GM19238 (cell line): ENCODE results near the gene ZSCAN30.
A peak's percentile ranks its signal among the peaks of the same experiment; 100 is the strongest.

Experiments used
- DNase-seq: peaks from one replicate; pipeline ENCODE4 v3.0.0; 2011; ENCODE audit warnings: low spot score; ENCODE audit not compliant: insufficient read length

The ZSCAN30 gene

GRCh38 chr18:35282353-35282752, 7.7 kb downstream of the ZSCAN30 start:
- no peak for DNase-seq

- DNase-seq, result no peak
Measured at GRCh38 chr18:35278969-35279368, 11.1 kb downstream of the ZSCAN30 start.

GRCh38 chr18:35278085-35278484, 11.9 kb downstream of the ZSCAN30 start:
- DNase-seq, result no peak

GRCh38 chr18:35277633-35278032, 12.4 kb downstream of the ZSCAN30 start:
- DNase-seq, result no peak

- no peak for DNase-seq
Measured at GRCh38 chr18:35276267-35276666, 13.8 kb downstream of the ZSCAN30 start.

DNA sequence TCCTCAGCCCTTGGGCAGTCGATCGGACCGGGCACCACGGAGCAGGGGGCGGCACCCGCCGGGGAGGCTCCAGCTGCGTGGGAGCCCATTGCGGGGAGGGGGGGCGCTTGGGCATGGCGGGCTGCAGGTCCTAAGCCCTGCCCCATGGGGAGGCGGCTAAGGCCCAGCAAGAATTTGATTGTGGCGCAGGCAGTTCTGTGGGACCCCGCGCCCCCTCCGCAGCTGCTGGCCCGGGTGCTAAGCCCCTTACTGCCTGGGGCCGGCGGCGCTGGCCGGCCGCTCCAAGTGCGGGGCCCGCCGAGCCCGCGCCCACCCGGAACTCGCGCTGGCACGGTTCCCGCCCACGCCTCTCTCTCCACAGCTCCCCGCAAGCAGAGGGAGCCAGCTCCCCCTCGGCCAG, 18.4 kb downstream of the ZSCAN30 start:
- DNase-seq, result no peak

DNA sequence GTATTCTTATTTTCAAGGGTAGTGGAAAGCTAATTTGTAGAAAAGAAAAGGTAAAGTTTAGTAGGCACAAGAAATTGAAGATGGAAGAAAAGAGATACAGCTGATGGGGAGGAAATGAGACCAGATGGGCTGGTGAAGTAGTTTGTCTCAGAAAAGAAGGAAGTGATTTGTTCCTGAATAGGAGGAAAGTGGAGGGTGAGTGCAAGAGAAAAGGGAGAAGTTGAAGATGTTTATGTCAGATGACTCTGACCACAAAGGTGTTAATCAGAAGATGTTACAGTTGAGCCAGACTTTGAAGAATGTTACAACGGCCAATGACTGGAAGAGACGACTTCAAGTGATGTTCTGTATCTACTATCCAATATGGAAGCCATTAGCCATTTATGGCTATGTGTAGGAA, 21.2 kb downstream of the ZSCAN30 start:
- DNase-seq, result no peak

- no peak for DNase-seq
Measured at GRCh38 chr18:35267809-35268208, 22.2 kb downstream of the ZSCAN30 start.

DNA sequence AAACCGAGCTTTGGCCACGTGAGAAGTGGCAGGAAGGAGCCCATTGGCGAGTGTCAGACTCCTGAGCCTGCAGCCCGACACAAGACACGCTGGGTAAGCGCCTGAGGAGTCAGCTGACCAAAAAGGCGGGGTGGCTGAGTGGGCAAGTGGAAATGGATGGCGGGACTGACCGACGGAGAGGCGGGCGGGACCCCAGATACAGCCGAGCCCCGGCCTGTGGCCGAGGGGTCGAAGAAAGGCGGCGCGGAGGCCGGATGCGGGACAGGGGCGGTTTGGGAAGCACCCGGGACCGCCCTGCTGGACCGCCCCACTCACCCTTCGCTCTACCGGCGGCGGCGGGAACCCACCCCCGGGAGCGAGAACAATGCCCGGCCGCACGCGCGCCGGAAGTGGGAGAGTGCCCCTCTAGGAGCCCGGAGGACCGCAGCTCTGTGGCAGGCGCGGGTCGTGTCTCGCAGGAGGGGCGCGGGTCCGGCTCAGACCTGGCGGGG, 22.8 kb downstream of the ZSCAN30 start:
- DNase-seq, result peak; percentile 39

GRCh38 chr18:35264409-35264808, 25.6 kb downstream of the ZSCAN30 start:
- DNase-seq, result no peak

- no peak for DNase-seq
Measured at GRCh38 chr18:35256947-35257346, 33.1 kb downstream of the ZSCAN30 start.

DNA sequence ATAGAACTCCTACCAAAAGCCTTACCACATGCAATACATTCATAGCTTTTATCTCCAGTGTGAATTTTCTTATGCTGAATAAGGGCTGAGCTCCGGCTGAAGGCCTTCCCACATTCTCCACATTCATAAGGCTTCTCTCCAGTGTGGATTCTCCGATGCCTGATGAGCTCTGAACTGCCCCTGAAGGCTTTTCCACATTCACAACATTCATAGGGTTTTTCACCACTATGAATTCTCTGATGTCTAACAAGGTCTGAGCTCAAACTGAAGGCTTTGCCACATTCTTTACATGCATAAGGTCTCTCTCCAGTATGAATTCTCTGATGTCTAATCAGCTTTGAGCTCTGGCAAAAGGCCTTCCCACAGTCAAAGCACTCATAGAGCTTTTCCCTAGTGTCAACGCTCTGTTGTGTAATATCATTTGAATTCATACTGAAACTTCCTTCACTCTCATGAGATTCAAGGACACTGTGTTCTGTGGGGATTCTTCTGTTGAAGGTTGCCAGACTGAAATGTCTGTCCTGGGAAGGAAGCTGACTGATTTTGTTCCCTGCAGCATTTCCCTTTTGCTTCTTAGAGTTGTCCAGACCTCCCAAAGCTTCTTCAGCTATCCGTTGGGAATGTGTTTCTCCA, 36.3 kb downstream of the ZSCAN30 start:
- DNase-seq, result no peak

DNA sequence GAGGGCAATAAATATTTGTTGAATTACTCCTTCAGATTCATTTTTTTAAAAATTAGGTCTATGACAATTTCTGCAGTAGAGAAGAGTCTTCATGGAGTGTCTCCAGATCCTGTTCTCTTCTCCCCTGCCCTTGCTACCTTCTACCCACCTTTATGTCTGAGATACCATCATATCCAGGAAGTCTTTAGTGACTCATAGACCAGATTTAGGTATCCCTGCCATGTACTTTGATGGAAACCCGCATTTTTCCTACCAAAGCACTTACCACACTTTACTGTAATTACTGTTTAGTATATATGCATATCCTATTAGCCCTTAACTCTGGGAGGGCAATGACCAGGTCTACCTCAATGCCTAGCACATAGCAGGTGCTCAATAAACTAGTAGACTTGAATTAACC, 37.6 kb downstream of the ZSCAN30 start:
- DNase-seq, result no peak

DNA sequence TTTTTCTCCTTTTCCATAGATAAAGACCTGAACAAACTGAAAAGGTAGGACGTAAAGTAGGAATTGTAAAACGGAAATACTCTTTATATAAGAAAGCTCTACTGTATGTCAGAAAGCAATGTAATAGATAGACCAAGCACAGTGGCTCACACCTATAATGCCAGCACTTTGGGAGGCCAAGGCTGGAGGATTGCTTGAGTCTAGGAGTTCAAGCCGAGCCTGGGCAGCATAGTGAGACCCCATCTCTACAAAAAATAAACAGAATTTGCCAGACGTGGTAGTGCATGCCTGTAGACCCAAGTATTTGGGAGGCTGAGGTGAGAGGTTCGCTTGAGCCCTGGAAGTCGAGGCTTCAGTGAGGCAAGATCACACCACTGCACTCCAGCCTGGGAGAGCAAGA, 41.6 kb downstream of the ZSCAN30 start:
- DNase-seq, result no peak

- DNase-seq, result no peak
Measured at GRCh38 chr18:35247412-35248249, 42.4 kb downstream of the ZSCAN30 start.

DNA sequence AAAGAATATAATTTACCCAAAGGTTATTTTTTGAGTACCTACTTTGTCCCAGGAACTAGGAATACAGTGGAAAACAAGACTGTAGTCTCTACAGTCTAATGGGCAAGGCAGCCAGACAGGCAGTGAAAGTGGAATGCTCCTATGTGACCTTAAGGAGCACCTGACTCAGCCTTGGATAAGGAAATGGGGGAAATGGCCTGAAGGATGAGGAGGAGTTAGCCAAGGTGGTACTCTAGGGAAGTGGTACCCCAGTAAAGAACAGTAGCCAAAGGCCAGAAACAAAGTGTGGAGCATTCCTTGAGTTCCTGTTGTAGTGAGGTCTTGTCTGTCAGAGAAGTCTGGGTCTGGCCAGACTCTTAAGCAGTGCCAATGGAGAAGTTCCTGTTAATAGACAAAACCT, 43.2 kb downstream of the ZSCAN30 start:
- DNase-seq, result no peak

- DNase-seq, result no peak
Measured at GRCh38 chr18:35245719-35246317, 44.2 kb downstream of the ZSCAN30 start.

DNA sequence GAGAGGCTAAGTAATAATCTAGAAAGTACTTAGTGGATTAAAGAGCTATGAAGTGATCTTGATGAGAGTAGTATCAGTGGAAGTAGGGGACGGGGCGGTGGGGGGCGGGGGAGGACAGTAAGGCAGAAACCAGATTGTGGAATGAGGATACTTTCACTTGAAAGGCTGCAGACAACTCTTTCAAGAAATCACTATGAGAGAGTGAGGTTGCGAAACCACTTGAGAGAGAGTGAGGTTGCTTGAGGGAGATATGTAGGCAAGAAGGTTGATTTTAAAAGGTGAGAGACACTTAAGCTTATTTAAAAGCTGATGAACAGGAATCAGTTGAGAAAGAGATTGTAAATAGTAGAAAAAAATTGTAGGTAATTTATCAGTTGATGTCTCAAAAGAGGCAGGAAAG, 45.4 kb downstream of the ZSCAN30 start:
- no peak for DNase-seq

GRCh38 chr18:35242426-35242825, 47.6 kb downstream of the ZSCAN30 start:
- DNase-seq, result no peak

GRCh38 chr18:35241448-35241804, 48.6 kb downstream of the ZSCAN30 start:
- DNase-seq, result no peak

DNA sequence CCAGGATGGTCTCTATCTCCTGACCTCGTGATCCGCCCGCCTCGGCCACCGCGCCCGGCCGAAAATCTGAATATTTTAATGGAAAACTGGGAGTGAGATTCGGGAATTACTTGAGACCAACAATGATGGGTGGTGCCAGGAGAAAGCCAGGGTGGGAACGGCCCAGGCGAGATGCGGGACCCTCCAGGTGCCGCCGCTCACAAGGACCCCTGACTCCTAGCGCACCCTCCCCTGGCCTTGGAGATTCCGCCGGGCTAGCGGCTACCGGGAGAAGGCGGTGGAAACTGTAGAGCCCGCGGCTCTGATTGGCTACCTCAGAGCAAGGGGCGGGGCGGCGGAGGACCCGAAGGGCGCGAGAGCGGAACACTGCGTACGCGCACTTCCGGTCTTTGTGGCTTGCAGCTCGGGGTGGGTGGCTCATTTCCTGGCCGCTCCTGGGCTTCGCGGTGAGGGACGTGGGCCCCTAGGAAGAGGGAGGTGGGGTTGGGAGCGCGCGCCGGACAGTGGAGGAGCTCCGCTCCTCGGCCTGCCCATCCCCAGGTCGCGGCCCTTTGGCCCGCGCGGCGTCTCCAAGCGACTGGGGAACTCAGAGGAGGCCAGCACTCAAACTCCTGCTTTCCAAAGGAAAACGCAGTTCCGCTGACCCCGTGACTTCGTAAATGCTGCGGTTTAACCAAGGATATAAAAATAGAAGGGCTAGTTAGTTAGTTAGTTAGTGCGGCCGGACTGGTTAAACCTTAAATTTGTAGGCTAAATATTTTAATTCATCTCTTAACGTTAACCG, 49.2 kb downstream of the ZSCAN30 start, which contains the start of gene ZNF397:
Gene ZNF397, plus strand, starts transcription at position 371 of the 784 bp plus-strand sequence. CDS start 1,437 bp downstream, outside the sequence.
- DNase-seq, result peak; percentile 86

GRCh38 chr18:35239314-35239713, 50.7 kb downstream of the ZSCAN30 start:
- DNase-seq, result no peak
